Amniotic epithelial cell (primary cell): ENCODE results near the gene SLBP.
A peak's percentile ranks its signal among the peaks of the same experiment; 100 is the strongest.
"Not testable (repeated sequence)": the region's sequence is repeated elsewhere in the genome, so short reads cannot be mapped to it uniquely, and the experiment has no call there.

ENCODE experiments used
- DNase-seq: peaks from one replicate; pipeline ENCODE4 v3.0.0-alpha.2; 2010; ENCODE audit warnings: low read depth

SLBP gene

GRCh38 chr4:1675802-1676137 lies 36.3 kb downstream of the SLBP start:
- no peak for DNase-seq

- no peak for DNase-seq
These were observed 36.9 kb downstream of the SLBP start for GRCh38 chr4:1675136-1675801.

GRCh38 chr4:1674682-1675081 lies 37.4 kb downstream of the SLBP start:
- DNase-seq: no peak

GRCh38 chr4:1673671-1674070 lies 38.4 kb downstream of the SLBP start:
- DNase-seq: no peak

GRCh38 chr4:1671011-1671410 lies 41.1 kb downstream of the SLBP start:
- not testable (repeated sequence) for DNase-seq

GRCh38 chr4:1670279-1670678 lies 41.8 kb downstream of the SLBP start:
- DNase-seq: no peak

- no peak for DNase-seq
These were observed 42.3 kb downstream of the SLBP start for GRCh38 chr4:1669850-1670249.

- no peak for DNase-seq
These were observed 42.8 kb downstream of the SLBP start for GRCh38 chr4:1669270-1669669.

- DNase-seq: no peak
These were observed 43.7 kb downstream of the SLBP start for GRCh38 chr4:1668488-1668840.

GRCh38 chr4:1667273-1667672 lies 44.8 kb downstream of the SLBP start:
- no peak for DNase-seq

GRCh38 chr4:1666391-1666790 lies 45.7 kb downstream of the SLBP start:
- DNase-seq: no peak

GRCh38 chr4:1664141-1664540 lies 48.0 kb downstream of the SLBP start:
- peak; percentile 14 for DNase-seq

GRCh38 chr4:1663549-1663948 lies 48.6 kb downstream of the SLBP start:
- DNase-seq: no peak

GRCh38 chr4:1661695-1662094 lies 50.4 kb downstream of the SLBP start:
- no peak for DNase-seq

GRCh38 chr4:1660948-1661677 lies 51.0 kb downstream of the SLBP start:
- DNase-seq: no peak

- DNase-seq: no peak
These were observed 52.7 kb downstream of the SLBP start for GRCh38 chr4:1659104-1660043.

GRCh38 chr4:1658581-1658980 lies 53.5 kb downstream of the SLBP start:
- no peak for DNase-seq

GRCh38 chr4:1658146-1658545 lies 54.0 kb downstream of the SLBP start:
- no peak for DNase-seq

- DNase-seq: no peak
These were observed 55.1 kb downstream of the SLBP start for GRCh38 chr4:1656986-1657385.

GRCh38 chr4:1656132-1656531 lies 56.0 kb downstream of the SLBP start:
- no peak for DNase-seq

GRCh38 chr4:1655676-1656075 lies 56.4 kb downstream of the SLBP start:
- DNase-seq: no peak

- DNase-seq: no peak
These were observed 57.0 kb downstream of the SLBP start for GRCh38 chr4:1655081-1655480.
